HG03342 (cell line): ENCODE results near the gene RHBDL3.

Experiments used
- ATAC-seq: cut with Tn5 transposase; IDR thresholded peaks from one replicate; pipeline ENCODE4 v1.9.1; 2021; ENCODE audit warnings: mild to moderate bottlenecking, moderate library complexity; ENCODE audit not compliant: unreplicated experiment

Gene RHBDL3

GRCh38 chr17:32266389-32267301 lies 1.0 kb downstream of the RHBDL3 start:
- no peak for ATAC-seq

DNA sequence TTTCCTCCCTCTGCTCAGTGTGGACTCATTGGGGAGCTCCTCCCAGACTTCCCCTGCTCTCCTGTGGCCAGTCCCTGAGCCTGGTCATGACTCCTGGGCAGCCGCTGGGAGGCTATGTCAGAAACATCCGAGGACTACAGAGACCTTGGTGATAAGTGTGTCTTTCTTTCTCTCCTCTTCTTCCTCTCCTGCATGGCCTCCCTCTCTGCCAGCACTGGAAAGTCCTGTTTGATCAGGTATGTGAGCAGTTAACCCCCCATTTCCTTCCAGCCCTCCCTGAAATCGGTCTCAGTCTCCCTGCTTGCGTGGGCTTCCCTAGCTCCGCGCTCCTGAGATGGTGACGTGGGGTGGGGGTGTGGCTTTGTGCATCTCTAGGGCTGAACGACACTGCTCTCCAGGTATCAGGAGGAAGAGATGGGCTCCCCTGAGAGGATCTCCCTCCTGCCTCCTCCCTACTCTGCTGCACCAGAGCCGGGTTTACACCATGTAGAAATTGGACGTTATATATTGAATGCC lies 2.1 kb downstream of the RHBDL3 start:
- ATAC-seq, result no peak

GRCh38 chr17:32268734-32269288 lies 3.2 kb downstream of the RHBDL3 start:
- ATAC-seq, result no peak

- no peak for ATAC-seq
Measured at GRCh38 chr17:32269377-32269776, 3.7 kb downstream of the RHBDL3 start.

DNA sequence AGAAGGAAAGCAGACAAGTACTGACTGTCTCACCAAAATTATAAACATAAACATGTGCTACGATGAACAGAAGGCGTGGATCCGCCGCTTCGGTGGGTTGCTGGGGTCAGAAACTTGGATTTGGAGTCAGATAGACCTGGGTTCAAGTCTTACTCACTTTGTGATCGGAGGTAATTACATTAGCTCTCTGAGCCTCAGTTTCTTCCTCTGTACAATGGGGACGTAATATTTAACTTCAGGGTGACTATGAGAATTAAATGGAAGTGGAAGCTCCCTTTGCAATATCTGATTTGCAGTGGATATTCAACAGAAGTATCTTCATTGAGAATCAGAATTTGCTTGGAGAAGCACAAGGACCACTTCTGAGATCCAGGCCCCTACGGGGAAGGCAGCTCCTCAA lies 6.2 kb downstream of the RHBDL3 start:
- no peak for ATAC-seq

DNA sequence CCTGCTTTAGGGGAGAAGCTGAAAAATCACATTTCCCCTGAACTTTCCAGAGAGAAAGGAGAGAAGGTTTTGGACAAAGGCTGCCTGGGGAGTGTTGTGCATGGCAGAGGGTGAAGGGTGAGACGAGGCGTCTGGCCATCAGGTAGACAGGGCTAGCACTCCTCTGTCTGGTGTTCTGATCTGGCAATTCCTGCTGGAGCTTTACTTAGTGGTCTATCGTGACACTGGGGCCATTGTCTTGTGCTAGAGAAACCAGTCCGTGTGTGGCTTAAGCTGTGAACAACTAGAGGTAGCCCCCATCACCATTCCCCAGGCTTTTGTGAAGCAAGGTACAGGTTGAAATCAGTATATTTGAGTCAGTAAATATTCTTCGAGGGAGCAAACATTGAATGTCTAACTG lies 8.5 kb downstream of the RHBDL3 start:
- no peak for ATAC-seq

- ATAC-seq, result no peak
Measured at GRCh38 chr17:32274643-32275042, 9.0 kb downstream of the RHBDL3 start.

- no peak for ATAC-seq
Measured at GRCh38 chr17:32275060-32276042, 9.7 kb downstream of the RHBDL3 start.

- ATAC-seq, result no peak
Measured at GRCh38 chr17:32276171-32276601, 10.6 kb downstream of the RHBDL3 start.

GRCh38 chr17:32277284-32277683 lies 11.7 kb downstream of the RHBDL3 start:
- no peak for ATAC-seq

DNA sequence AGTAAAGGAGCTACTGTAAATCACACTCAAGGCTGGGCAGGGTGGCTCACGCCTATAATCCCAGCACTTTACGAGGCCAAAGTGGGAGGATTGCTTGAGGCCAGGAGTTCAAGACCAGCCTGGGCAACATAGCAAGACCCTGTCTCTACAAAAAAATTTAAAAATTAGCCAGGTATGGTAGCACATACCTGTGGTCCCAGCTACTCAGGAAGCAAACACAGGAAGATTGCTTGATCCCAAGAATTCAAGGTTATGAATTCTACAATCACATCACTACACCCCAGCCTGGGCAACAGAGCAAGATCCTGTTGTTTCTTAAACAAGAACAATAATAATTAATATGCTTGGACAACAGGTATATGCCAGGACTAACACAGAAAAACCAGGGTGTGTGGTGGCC lies 13.2 kb downstream of the RHBDL3 start:
- ATAC-seq, result no peak

GRCh38 chr17:32279891-32280716 lies 14.5 kb downstream of the RHBDL3 start:
- ATAC-seq, result no peak

- ATAC-seq, result no peak
Measured at GRCh38 chr17:32281011-32281451, 15.4 kb downstream of the RHBDL3 start.

- ATAC-seq, result no peak
Measured at GRCh38 chr17:32283745-32284201, 18.1 kb downstream of the RHBDL3 start.

GRCh38 chr17:32285306-32285705 lies 19.7 kb downstream of the RHBDL3 start:
- no peak for ATAC-seq

DNA sequence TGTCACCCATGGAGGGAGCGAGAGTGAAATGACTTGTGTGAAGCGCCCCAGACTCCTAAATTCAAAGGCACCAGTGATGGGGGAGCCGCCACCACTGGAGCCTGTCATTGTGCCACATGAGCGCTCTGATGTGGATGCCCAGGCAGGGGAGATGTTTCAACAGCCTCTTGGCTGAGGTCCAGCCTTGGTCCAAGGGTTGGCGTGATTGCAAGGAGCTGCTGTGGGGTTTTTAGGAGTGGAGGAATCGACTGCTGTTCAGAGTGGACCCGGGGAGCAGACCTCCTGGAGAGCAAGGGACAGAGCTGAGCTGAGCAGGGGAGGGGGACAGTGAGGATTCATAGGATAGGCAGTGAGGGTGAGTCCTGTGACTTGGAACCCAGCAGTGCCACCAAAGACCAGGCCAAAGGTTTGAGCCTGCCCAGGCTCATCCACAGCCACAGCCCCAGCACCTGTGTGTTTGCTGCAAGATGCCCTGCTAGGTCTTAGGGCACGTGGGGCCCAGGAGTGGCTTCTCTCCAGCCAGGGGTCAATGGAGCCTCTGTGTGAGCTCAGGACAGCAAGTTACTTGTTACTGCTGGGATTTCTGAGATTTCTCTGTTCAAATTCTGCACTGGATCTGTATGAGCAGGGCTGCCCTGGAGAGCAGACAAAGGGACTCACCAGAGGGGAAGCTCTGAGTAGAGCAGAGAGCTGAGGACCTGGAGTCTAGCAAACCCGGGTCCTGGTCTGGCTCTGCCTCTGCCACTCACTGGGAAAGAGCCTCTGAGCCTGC lies 20.3 kb downstream of the RHBDL3 start:
- ATAC-seq, result no peak

DNA sequence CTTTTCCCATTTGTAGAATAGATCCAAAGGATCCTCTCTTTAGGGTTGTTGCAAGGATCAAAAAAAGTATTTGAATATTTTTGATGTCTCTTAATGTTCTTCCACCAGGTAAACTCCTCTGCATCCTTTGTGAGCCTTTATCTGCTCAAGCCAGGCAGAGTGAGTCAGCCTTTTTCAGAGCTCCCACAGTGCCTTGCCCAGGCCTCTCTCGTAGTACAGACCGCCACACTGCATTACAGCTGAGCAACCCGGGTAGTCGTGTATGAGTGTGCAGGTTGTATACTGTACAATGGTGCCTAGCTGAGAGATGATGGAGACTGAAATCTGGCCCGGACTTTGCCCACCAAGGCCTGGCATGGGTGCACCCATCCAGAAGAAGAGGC lies 20.9 kb downstream of the RHBDL3 start:
- no peak for ATAC-seq

DNA sequence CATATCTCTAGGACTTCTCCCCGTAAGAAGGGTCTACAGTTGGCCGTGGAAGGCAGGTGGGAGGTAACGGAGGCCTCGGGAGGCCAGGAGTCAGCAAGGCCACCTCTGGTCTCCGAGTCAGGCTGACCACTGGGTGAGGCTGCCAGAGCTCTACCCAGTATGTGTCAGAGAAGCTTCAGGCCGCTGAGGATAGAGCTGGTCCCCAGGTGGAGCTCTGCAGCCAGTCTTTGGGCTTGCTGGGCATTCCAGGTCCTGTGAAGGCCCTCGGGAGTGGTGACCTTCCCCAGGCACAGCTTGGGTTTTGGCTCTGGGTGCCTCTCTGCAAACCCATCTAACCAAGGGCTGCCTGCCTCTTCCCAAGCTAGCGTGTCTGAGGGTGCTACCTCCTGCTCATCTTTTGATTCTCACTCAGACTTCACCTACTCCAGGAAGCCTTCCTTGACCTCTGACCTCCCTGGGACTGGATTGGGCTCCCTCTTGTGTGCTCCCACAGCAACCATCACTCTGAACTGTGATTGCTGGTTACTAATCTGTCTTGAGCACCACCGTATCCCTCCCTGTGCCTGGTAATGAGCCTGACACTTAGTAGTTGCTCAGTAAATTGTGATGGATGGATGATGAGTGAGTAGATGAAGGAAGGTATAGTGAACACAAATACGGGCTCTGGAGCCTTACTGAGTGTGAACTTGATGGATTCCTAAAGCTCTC lies 22.3 kb downstream of the RHBDL3 start:
- ATAC-seq, result no peak

GRCh38 chr17:32288615-32289014 lies 23.0 kb downstream of the RHBDL3 start:
- ATAC-seq, result no peak
